ENCODE data around the gene C2CD4A.
A peak's percentile ranks its signal among the peaks of the same experiment; 100 is the strongest.
"Not testable (repeated sequence)": the region's sequence is repeated elsewhere in the genome, so short reads cannot be mapped to it uniquely, and the experiment has no call there.

The C2CD4A gene, protein sequence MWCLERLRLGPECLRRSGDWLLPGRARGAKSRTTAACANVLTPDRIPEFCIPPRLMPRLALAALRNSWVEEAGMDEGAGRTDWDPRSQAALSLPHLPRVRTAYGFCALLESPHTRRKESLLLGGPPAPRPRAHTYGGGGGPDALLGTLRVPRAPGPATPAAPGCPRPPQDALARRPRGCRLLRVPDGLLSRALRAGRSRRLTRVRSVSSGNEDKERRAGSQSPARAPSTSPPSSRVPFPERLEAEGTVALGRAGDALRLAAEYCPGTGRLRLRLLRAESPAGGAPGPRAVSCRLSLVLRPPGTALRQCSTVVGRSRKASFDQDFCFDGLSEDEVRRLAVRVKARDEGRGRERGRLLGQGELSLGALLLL

DNA sequence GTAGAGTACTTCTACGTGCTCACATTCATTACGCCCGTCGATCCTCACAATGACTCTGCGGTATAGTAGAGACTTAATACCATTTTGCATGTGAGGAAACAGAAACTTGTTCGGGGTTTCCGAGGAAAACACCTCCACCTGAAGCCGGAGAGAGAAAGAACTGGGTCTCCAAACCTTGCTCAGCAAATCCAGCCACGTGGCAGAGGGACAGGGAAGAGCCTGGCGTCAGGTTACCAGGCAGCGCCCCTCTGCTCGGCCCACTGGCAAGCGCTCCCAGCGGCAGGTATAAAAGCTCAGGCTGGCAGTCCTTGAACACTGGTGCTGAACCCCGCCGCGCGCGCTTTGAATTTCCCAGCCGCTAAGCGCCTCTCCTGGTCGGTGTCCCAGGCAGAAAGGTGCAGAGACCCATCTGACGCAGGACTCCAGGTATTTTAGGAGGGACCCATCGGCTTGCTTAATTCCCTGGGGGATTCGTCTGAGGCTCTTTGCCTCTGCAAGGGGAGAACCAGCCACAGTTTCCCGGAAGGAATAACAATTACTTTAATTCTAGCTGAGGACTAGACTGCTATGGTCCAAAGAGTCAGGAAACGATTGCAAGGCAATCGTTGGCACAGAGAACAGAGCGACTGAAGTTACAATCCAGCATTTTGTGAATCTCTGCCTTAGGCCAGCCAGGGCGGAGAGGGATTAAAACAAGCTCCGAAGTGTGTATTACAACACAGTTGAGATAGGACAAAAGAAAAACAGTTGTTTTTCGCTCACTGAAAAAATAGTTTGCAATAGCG is at the start of gene C2CD4A:
C2CD4A (plus strand) TSS at position 315 of the 785 bp plus-strand sequence. CDS start 637 bp downstream, outside the sequence.
- peak; percentile 41 to 50 for DNase-seq

DNA sequence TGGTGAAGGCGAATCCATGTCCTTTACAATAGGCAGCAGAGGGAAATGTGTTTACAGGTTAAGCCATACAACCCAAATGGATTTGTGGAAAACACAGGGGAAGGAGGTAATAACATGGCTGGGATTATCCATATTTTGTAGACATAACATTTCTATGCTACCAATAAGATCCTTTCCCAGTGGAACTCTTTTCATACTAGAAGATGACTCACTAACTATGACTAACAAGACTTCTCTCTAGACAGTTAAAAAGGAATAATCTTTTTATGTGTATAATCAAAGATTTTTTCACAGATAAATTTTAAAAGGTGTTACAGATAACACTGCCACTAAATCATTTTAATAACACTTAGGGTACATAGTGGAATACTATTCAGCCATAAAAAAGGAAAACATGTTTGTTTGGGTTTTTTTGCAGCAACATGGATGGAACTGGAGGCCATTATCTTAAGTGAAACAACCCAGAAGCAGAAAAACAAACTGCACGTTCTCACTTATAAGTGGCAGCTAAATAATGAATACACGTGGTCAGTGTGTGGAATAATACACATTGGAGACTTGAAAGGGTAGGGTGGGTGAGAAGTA is 46.1 kb upstream of the C2CD4A start:
- no peak for DNase-seq

DNA sequence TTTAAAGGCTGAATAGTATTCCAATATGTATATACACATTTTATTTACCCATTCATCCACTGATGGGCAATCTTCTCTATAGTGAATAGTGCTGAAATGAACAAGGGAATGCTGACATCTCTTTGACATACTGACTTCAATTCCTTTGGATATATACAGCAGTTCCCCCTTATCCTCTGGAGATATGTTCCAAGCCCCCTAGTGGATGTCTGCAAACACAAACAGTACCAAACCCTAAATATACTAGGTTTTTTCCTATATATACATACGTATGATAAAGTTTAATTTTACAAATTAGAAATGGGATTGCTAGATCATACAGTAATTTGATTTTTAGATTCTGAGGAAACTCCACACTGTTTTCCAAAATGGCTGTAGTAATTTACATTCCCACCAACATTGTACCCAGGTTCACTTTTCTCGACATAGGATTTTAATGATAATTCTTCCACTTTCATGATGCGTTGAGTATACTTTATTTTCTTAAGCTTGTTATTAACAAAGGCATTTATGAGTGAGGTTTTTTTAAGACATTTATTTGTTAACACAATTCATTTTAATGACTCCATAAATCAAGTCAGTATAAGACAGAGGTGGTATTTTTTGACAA is 44.7 kb upstream of the C2CD4A start:
- no peak for DNase-seq

DNA sequence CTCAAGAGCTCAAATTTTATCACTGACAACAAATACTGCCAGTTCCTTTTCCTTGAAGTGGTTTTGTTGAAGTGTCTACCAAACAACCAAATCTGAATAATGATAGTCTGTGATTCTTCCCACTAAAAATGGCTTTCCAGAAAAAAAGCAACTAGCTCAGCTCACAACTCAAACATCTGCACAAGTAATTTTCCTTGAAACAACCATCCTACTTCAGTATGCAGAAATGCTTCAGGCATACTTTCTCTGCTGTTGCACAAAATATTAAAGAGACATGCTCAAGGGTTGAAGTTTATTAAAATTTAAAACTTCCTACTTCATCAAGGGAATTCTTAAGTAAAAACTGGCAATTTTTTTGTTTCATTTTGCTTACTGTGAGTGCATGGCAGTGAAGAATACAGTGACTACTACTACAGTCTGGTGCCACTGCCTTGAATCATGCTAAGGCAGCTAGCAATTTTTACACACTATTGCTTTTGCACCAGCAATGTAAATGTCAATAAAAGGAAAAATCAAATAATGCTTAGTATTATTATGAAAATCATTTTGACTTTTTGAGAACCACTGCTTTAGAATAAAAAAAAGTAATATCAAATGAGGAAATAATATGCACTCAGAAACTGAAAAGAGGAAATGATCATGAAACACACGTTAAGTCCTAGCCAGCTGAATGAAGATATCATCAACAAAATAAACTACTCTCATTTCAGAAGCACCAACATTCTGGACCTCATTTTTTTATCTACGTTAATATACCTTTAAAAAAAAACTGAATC is 40.1 kb upstream of the C2CD4A start:
- no peak for DNase-seq

DNA sequence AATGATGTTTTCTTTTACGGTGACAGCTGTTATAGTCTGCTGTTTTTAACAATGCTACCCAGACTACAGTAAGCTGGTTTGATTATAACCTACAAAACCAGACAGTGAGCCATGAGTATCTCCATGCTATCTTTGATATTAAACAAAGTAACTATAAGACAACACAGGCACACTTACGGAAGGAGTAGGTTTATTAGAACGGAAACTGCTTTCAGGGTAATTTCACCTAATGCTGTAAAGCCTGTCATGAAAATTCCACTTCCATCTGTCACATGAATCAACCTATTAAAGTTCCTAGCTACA is 39.6 kb upstream of the C2CD4A start:
- no peak for DNase-seq

DNA sequence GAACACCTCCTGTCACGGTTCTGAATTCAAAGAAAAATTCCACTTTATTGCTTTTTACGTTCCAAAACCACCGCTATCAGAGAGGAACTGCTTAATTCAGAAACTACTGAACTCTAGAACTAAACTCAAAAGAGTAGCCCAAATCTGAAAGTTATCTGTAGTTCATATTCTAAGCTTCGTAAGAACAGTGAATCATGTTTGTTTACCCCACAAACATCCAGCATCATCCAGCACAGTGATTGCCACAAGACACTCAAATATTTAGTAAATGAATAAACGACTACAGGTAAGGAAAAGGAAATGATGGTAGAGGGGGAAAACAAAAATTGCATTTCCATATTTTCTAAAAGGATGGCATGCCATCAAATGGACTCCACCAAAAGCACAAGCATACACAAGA is 38.9 kb upstream of the C2CD4A start:
- DNase-seq: no peak

DNA sequence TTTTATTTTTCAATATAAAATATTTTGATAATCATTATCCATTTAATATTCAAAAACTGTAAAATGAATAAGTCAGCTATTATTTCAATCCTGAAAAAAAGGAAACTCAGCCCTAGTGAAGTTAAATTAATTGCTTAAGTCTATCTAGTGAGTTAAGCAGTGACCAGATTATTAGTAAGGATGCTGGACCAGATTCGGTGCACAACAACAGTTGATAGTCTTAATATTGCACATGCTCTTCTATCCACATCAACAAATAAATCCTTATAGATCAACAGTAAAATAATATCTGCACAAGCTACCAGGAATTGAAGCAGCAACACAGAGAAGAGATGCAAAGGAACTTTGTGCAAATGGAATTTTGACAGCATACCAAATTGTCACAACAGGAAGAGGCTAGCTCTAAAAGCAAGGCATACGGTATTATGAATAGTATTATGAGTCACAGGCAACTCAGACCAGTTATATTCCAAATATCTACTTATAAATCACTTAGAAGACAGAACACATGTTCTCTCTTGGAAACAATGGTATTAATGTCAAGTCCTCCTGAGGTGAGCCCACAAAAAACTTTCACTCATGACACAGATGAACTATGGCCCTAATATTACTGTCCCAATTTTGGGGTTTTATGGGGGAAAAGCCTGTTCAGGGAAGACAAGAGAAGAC is 31.4 kb upstream of the C2CD4A start:
- no peak for DNase-seq

DNA sequence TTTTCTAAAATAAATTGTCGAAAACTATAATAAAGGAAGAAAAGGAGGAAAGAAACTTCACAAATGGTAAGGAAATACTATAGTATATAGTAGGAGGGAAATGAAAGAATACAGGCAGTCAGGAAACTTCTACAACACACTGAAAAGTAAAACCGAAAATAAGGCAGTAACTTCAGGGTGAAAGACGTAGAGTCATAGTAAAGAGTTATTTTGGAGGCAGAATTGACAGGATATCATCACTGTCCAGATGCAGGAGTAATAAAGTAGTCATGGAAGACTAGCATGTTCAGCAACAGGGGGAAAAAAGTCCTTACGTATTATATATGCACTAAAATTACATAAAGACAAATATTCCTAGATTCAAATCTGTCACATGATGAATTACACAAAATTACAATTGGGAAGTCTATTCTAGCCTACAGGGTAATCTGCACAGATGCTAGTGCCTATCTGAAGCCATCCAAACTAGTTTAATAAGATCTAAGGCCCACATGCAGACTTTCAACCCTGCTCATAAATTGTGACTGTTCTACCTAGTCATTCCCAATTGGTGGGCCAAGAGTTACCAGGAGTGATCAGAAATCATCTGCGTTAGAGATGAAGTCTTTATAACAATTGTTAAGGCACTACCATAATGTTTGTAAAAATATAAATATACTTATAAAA is 20.6 kb upstream of the C2CD4A start:
- no peak for DNase-seq

DNA sequence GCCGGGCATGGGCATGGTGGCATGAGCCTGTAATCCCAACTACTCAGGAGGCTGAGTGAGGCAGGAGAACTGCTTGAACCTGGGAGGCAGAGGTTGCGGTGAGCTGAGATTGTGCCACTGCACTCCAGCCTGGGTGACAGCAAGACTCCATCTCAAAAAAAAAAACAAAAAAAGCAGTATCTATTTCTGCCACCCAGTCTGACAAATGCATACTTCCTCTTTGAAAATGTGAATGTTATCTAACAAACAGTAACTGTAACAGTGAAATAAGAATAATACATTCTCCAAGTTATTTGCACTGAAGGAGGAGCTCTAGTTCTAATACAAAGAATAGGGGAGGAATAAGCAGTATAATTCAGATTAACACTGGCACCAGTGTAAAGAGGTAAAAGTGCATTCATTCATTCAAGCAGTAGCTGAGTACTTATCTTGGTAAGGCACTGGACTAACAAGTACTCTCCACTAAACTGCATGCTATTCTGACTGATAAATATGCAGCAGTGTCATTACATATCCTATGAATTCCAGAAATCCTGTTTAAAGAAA is 19.4 kb upstream of the C2CD4A start:
- DNase-seq: no peak

DNA sequence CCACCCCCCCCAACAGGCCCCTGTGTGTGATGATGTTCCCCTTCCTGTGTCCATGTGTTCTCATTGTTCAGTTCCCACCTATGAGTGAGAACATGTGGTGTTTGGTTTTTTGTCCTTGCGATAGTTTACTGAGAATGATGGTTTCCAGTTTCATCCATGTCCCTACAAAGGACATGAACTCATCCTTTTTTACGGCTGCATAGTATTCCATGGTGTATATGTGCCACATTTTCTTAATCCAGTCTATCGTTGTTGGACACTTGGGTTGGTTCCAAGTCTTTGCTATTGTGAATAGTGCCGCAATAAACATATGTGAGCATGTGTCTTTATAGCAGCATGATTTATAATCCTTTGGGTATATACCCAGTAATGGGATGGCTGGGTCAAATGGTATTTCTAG is 18.5 kb upstream of the C2CD4A start:
- DNase-seq: not testable (repeated sequence)

DNA sequence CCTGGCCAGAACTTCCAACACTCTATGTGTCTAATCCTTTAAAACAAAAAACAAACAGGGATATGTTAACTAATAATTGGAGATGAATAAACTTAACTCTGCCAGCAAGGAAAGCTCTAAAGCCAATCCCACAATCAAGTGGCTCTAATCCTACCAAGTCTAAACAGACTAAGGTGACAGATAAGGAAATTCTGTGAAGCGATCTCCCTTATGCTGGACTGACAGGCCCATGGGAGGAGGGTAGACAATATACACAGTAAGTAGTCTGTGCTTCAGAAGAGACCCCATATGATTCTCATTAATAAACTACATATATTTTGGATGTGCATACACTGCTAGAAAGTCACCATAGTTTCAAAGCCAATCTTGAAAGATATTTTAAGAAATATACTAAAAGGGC is 16.7 kb upstream of the C2CD4A start:
- DNase-seq: no peak

DNA sequence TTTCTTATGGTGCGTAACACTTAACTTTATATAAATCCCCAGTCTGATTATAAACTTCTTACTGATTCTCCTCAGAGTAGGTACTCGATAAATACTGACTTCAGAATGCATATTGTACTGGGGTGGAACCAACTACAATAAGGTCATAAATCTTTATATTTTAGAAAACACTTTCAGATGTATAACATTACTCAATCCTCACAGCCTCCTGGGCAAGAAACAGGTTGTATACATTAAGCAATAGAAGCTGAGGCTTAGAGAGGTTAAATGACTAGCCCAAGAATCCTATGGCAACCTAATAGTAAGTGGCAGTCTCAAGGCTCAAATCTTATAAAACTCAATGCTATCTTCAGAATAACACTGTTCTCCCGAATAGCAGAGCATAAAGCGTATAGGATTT is 15.6 kb upstream of the C2CD4A start:
- no peak for DNase-seq

DNA sequence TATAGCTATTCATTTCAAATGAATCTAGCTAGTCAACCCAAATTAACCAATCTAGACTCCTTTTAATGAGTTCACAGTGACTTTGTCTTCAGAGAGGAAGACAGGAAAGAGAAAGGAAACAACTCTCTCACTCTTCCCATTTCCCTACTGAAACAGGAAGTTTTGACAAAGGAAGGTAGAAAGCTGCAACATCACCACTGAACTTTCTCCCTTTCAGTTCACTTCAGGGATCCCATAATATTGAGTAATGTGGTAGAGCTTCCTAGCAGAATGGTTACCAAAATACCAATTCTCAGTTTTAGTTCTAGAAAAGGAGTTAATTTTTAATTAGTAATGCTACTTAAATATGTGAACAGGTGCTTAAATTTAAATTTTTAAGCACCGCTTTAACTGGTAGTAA is 14.1 kb upstream of the C2CD4A start:
- DNase-seq: no peak

DNA sequence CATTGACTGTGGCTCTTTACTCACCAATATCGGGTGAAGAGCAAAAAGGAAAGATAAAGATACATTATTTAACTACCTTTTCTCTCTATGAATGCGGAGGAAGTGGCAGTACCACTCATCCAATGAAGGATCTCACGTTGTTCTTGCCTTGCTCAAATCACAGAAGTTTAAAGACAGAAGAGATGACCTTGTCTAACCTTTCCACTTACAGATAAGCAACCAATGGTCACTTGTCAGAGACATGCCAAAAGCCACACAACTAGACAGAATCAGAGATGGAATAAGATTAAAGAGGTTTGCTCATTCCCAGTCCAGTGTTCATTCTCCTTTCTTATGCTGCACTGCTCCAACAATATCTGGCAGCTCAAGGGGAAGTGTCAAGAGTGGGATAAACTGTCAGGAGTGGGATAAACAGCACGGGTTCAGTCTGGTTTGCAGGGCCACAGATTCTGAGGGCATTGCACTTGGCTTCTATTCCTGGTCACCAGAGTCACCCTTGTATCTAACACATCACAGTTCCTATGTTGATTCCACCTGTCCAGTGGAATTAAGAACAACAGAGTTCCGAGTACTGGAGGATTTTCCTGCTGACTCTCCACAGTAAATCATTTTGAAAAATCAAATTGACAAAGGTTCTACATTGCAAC is 13.2 kb upstream of the C2CD4A start:
- DNase-seq: no peak

DNA sequence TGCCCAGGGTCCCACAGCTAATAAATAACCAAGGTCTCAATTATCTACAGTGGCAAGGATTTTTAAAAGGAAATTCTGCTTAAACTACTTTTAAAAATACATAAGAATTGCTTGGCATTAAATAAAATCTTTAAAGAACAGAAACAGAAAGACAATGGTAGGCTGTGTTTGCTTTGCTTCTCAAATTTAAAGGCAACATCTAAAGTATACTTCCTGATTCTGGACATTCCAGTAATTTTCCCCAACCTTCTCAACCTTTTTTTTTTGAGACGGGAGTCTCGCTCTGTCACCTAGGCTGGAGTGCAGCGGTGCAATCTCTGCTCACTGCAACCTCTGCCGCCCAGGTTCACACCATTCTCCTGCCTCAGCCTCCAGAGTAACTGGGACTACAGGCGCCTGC is 11.8 kb upstream of the C2CD4A start:
- no peak for DNase-seq

DNA sequence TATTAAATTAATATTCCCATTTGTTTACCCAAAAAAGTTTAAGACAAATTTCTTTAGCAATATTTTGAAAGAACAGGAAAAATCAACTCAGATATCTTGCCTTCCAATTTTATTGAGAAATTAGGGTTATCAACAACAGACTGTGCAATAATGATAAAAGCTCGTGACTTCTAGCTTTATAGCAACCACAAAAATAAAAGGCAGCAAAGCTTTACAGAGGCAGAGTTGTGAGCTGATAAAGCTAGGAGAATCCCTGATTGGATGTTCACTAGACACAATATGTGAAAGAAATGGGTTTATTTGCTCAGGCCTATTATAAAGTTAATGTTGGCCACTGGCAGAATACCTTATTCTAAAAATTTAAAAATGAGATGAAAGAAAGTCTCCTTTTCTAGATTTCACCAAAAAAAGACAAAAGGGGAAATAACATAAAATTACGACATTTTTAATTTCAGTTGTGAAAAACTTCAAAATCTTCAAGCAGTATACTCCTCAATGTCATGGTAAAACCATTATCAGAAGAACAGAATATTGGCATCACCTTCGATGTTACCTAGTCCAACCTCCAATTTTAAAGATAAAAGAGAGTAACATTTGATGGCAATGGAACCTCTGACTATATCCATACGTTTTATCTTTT is 9.3 kb upstream of the C2CD4A start:
- DNase-seq: no peak

DNA sequence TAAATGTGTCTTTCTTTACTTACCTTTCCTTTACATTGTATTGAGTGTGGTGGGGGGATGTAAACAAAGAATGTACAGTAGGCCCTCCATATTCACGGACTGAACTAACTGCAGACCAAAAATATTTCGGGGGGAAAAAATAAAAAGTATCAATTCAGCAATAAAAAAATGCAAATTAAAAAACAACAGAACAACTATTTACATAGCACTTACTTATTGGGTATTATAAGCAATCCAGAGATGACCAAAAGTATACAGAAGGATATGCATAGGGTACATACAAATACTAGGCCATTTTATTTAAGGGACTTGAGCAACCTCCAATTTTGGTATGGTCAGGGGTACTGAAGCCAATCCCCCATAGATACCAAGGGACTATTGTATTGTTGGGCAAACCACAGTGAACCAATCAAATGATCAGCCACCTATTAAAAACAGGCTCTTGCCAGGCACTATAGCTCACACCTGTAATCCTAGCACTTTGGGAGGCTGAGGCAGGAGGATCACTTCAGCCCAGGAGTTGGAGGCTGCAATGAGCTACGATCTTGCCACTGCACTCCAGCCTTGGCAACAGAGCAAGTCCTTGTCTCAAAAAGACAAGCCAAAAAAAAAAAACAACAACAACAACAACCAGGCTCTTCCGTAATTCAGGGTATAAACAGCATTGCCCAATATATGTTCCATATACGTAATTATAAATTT is 8.3 kb upstream of the C2CD4A start:
- no peak for DNase-seq

DNA sequence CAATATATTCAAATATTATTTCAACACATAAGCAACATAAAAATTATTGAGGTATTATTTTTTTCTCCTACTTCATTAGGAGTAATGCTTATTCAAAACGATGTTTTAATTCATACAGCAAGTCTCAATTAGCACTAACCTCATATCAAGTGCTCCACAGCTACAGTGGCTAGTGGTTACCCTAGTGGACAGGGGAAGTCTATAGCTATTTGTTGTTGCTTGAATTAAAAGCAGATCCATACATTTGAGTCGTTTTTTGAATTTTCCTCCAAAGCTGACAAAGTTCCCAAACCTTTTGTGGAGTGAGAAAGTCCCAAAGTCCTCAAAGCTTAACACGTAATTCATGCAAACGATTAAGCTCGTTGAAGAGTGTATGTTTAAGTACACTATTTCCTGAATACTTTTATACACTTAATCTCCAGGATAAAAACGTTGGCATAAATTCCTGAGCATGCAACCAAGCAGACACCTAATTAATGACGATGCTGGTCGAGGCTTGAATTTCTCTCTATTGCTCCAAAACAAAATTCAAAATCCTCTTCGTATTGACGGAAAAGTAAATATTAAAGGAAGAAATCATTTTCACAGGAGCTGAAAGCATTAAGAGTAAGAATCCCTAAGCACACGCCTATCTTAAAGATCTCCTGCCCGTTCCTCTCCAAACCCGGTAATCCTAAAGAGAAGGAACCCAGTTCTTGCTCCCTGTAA is 7.5 kb upstream of the C2CD4A start:
- DNase-seq: no peak

DNA sequence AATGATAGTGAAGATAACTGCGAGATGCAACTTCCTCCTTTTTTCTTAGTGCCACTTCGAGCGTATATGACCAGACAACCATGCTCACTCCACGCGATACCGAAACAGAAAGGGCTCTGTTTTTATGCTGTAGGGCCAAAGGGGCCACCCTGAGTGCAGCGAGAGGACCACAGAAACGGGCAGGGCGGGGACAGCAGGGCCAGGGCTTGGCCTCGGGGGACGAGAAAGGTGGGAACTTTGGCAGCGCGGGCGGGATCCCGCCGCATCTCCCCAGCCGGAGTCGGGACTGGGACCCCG is 7.0 kb upstream of the C2CD4A start:
- peak; percentile 50 to 54 for DNase-seq

All from stimulated activated CD4-positive, alpha-beta T cell treated with anti-CD3 and anti-CD28 coated beads, Interleukin-2, amount 100 ng/mL, for 48 hours (primary cell).